ENCODE results near the gene RESP18. TPM values are rescaled to one million over a fixed set of nuclear protein-coding genes. Genes with fewer than 3 reads are reported as not detected.

Gene RESP18
- total RNA-seq, 2 experiments from 2014 or later = not detected

GRCh38 chr2:219298759-219299371 lies 33.7 kb downstream of the RESP18 start:
- H2AFZ ChIP-seq (ENCODE audit: low read length) = no peak overlapping the region
- no peak overlapping the region for H3K27ac ChIP-seq (ENCODE audit: low read depth, low read length, poor library complexity, severe bottlenecking)
- peak; percentile 75 for DNase-seq (ENCODE audit: low spot score)
- TF ChIP-seq, protein P1, sequence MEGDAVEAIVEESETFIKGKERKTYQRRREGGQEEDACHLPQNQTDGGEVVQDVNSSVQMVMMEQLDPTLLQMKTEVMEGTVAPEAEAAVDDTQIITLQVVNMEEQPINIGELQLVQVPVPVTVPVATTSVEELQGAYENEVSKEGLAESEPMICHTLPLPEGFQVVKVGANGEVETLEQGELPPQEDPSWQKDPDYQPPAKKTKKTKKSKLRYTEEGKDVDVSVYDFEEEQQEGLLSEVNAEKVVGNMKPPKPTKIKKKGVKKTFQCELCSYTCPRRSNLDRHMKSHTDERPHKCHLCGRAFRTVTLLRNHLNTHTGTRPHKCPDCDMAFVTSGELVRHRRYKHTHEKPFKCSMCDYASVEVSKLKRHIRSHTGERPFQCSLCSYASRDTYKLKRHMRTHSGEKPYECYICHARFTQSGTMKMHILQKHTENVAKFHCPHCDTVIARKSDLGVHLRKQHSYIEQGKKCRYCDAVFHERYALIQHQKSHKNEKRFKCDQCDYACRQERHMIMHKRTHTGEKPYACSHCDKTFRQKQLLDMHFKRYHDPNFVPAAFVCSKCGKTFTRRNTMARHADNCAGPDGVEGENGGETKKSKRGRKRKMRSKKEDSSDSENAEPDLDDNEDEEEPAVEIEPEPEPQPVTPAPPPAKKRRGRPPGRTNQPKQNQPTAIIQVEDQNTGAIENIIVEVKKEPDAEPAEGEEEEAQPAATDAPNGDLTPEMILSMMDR (conservative IDR thresholded peaks at IDR 0.05; ENCODE audit: low read length) = peak; percentile 91
- no peak for TF ChIP-seq EZH2phosphoT487 (IDR thresholded peaks at IDR 0.05; ENCODE audit: borderline replicate concordance, low read depth, low read length)
- H3K4me3 ChIP-seq (ENCODE audit: low read depth, low read length, poor library complexity, severe bottlenecking) = no peak overlapping the region
- no TSS peak for BruUV-seq (replicated peaks)
- CTCF ChIA-PET (ENCODE audit: unreplicated experiment) = interaction anchor here (0.8 kb wide), 1 partner anchor 127 kb away, joined by 3 read pairs; no protein-coding TSS in a partner anchor
- no peaks in the 10 kb centered on the region for H3K9me2 ChIP-seq (ENCODE audit: insufficient read depth, low read length)
- H3K36me3 ChIP-seq (ENCODE audit: insufficient read depth, low read length) = no peaks in the 10 kb centered on the region
- no peaks in the 10 kb centered on the region for H3K79me2 ChIP-seq (ENCODE audit: insufficient read depth, low read depth, low read length)
- no peaks in the 10 kb centered on the region for H4K20me1 ChIP-seq (ENCODE audit: insufficient read depth, low read length)
- POLR2A ChIA-PET = interaction anchor here (1.1 kb wide), 1 partner anchor 140 kb away, joined by 3 read pairs; no protein-coding TSS in a partner anchor
- intact Hi-C loops (cut with micrococcal nuclease; ENCODE audit: unreplicated experiment) = loop anchor here (1.0 kb wide), 2 partner anchors 121 to 139 kb away; partner anchors contain the start of genes NHEJ1 and RETREG2
- peaks cover 20% of the 10 kb centered on the region for H3K4me1 ChIP-seq (ENCODE audit: insufficient read depth, low read length, poor library complexity, severe bottlenecking)
- no peaks in the 10 kb centered on the region for H3K9me3 ChIP-seq (ENCODE audit: low read length)
- H3K4me2 ChIP-seq (ENCODE audit: low read length) = no peak overlapping the region

DNA sequence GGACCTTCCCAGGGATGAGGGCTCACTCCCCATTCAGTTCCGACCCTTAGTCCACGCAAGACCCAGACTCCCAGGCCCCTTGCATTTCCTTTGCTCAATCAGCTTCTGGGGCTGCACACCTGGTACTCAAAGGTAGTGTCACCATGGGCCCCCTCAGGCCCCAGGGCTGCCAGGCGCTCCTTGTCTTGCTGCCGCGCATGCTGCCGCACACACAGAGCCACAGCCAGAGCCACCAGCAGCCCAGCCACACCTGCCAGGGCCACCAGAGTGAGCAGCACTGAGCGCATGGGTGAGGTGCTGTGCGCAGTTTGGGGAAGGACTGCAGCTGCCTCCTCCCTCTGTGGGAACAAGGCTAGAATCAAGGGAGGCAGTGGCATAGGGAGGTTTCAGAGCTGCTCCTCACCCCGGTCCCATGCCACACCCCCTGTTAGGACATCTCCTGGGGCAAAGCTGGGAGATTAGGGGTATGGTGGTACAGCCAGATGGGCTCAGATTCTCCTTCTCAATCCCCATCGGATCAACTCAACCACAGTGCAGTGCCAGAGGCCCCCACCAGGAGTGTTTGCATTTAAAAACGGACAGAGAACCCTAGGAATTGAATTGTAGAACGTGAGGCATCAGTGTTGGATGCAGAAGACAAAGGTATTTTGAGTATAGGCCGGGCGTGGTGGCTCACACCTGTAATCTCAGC lies 34.6 kb downstream of the RESP18 start:
- DNase-seq (ENCODE audit: low spot score) = no peak
- H2AFZ ChIP-seq (ENCODE audit: low read length) = no peak overlapping the region
- H3K9me2 ChIP-seq (ENCODE audit: insufficient read depth, low read length) = no peaks in the 10 kb centered on the region
- no peaks in the 10 kb centered on the region for H3K79me2 ChIP-seq (ENCODE audit: insufficient read depth, low read depth, low read length)
- H3K4me1 ChIP-seq (ENCODE audit: insufficient read depth, low read length, poor library complexity, severe bottlenecking) = peaks cover 21% of the 10 kb centered on the region
- H3K4me2 ChIP-seq (ENCODE audit: low read length) = no peak overlapping the region
- no peaks in the 10 kb centered on the region for H3K9me3 ChIP-seq (ENCODE audit: low read length)
- no TSS peak for BruUV-seq (replicated peaks)
- ChIA-PET CTCF (ENCODE audit: unreplicated experiment) (no interaction called here), POLR2A (no interaction called here)
- H3K27ac ChIP-seq (ENCODE audit: low read depth, low read length, poor library complexity, severe bottlenecking) = no peak overlapping the region
- no peak overlapping the region for H3K4me3 ChIP-seq (ENCODE audit: low read depth, low read length, poor library complexity, severe bottlenecking)
- intact Hi-C loops (cut with micrococcal nuclease; ENCODE audit: unreplicated experiment) = loop anchor here (1.0 kb wide), 2 partner anchors 120 to 138 kb away; partner anchors contain the start of genes NHEJ1 and RETREG2
- H3K36me3 ChIP-seq (ENCODE audit: insufficient read depth, low read length) = no peaks in the 10 kb centered on the region
- TF ChIP-seq, protein P1 (conservative IDR thresholded peaks at IDR 0.05; ENCODE audit: low read length) = no peak
- no peak for TF ChIP-seq EZH2phosphoT487 (IDR thresholded peaks at IDR 0.05; ENCODE audit: borderline replicate concordance, low read depth, low read length)
- no peaks in the 10 kb centered on the region for H4K20me1 ChIP-seq (ENCODE audit: insufficient read depth, low read length)
